ENCODE results near the gene CSRP3.
"Not testable (repeated sequence)": the region's sequence is repeated elsewhere in the genome, so short reads cannot be mapped to it uniquely, and the experiment has no call there.

CSRP3 gene

GRCh38 chr11:19185036-19185435 lies 16.7 kb downstream of the CSRP3 start:
- no peak for DNase-seq

- DNase-seq, result no peak
Measured at GRCh38 chr11:19183646-19184045, 18.1 kb downstream of the CSRP3 start.

- no peak for DNase-seq
Measured at GRCh38 chr11:19181531-19182261, 20.1 kb downstream of the CSRP3 start.

- no peak for DNase-seq
Measured at GRCh38 chr11:19176629-19177186, 25.1 kb downstream of the CSRP3 start.

- no peak for DNase-seq
Measured at GRCh38 chr11:19173964-19174638, 27.7 kb downstream of the CSRP3 start.

GRCh38 chr11:19173004-19173689 lies 28.6 kb downstream of the CSRP3 start:
- no peak for DNase-seq

GRCh38 chr11:19168090-19168489 lies 33.7 kb downstream of the CSRP3 start:
- no peak for DNase-seq

- no peak for DNase-seq
Measured at GRCh38 chr11:19164881-19165280, 36.9 kb downstream of the CSRP3 start.

- DNase-seq, result peak; percentile 15
Measured at GRCh38 chr11:19164230-19164855, 37.4 kb downstream of the CSRP3 start.

- DNase-seq, result no peak
Measured at GRCh38 chr11:19163617-19164016, 38.2 kb downstream of the CSRP3 start.

- no peak for DNase-seq
Measured at GRCh38 chr11:19162951-19163505, 38.8 kb downstream of the CSRP3 start.

- DNase-seq, result no peak
Measured at GRCh38 chr11:19161651-19162050, 40.1 kb downstream of the CSRP3 start.

- no peak for DNase-seq
Measured at GRCh38 chr11:19160847-19161246, 40.9 kb downstream of the CSRP3 start.

- no peak for DNase-seq
Measured at GRCh38 chr11:19156892-19157291, 44.9 kb downstream of the CSRP3 start.

GRCh38 chr11:19145319-19145718 lies 56.5 kb downstream of the CSRP3 start:
- DNase-seq, result no peak

GRCh38 chr11:19136884-19137283 lies 64.9 kb downstream of the CSRP3 start:
- not testable (repeated sequence) for DNase-seq

GRCh38 chr11:19134004-19134403 lies 67.8 kb downstream of the CSRP3 start:
- no peak for DNase-seq
